ENCODE data around the gene TRPV5. TPM values are rescaled to one million over a fixed set of nuclear protein-coding genes. Genes with fewer than 3 reads are reported as not detected.

The TRPV5 gene
- total and polyA plus RNA-seq, 2 of the 4 experiments (the other 2 are of a cell fraction), result not detected

- Histone ChIP-seq H3K27me3 (ENCODE audit: control insufficient read depth, insufficient read depth, low read length) (no peaks in the 10 kb centered on the region), H3K4me3 (ENCODE audit: insufficient read depth, low read depth, low read length) (no peak overlapping the region), H4K8ac (ENCODE audit: low read depth in 2 of 2, low read length in 2 of 2) (no peak overlapping the region), H3K9me1 (ENCODE audit: insufficient read depth, low read length) (no peaks in the 10 kb centered on the region), H3K14ac (replicated peaks; ENCODE audit: low read depth, low read length) (no peak overlapping the region), H4K20me1 (ENCODE audit: insufficient read depth, low read length) (no peaks in the 10 kb centered on the region), H2BK20ac (ENCODE audit: low read depth, low read length) (no peak overlapping the region), H3K9me3 (ENCODE audit: control insufficient read depth, insufficient read depth, low read length) (peaks cover 6% of the 10 kb centered on the region; the same call in 1 of the 2 replicates), H2AFZ (replicated peaks; ENCODE audit: low read length, poor library complexity) (no peak overlapping the region), H4K91ac (ENCODE audit: insufficient read depth, low read depth, low read length) (no peak overlapping the region), H3K27ac (ENCODE audit: insufficient read depth, low read length) (no peak overlapping the region), H2AK5ac (ENCODE audit: low read depth, low read length) (no peak overlapping the region), H3K18ac (ENCODE audit: low read depth, low read length) (no peak overlapping the region), H3K23ac (ENCODE audit: low read depth, low read length) (no peak overlapping the region), H3K79me1 (ENCODE audit: low read depth in 1 of 2, low read length in 2 of 2) (no peaks in the 10 kb centered on the region), H3K36me3 (ENCODE audit: control insufficient read depth, insufficient read depth, low read length) (no peaks in the 10 kb centered on the region), H3K9ac (ENCODE audit: low read depth, low read length) (no peak overlapping the region), H3K4me2 (ENCODE audit: low read depth, low read length) (no peak overlapping the region), H3K56ac (ENCODE audit: extremely low read depth, insufficient read depth, low read length) (no peak overlapping the region), H3K4me1 (ENCODE audit: control insufficient read depth, insufficient read depth, low read length) (no peaks in the 10 kb centered on the region), H3K4ac (ENCODE audit: low read depth, low read length) (no peak overlapping the region), H2BK5ac (ENCODE audit: low read depth, low read length, poor library complexity, severe bottlenecking) (no peak overlapping the region), H2BK120ac (ENCODE audit: low read depth, low read length) (no peak overlapping the region), H4K5ac (ENCODE audit: low read depth, low read length) (no peak overlapping the region), H2AK9ac (replicated peaks; ENCODE audit: low read depth, low read length, poor library complexity) (no peak overlapping the region), H2BK15ac (ENCODE audit: low read depth, low read length) (no peak overlapping the region)
- intact Hi-C loops (cut with micrococcal nuclease) (no loop called here), in situ Hi-C loops (cut with MboI; ENCODE audit: low sequenced_read_pairs) (no loop called here), dilution Hi-C loops (cut with HindIII; ENCODE audit: low sequenced_read_pairs, unreplicated experiment) (no loop called here)
- ChIA-PET CTCF (no interaction called here), POLR2A (ENCODE audit: unreplicated experiment) (no interaction called here)
- ATAC-seq (ENCODE audit: low read depth), result no peak
- TF ChIP-seq MXI1 (IDR thresholded peaks at IDR 0.05; ENCODE audit: borderline replicate concordance, low read depth, low read length) (no peak), POLR2A (IDR thresholded peaks at IDR 0.05; ENCODE audit: low read depth, low read length) (no peak), USF2 (IDR thresholded peaks at IDR 0.05; ENCODE audit: low read depth, low read length) (no peak)
- WGBS, 2 experiments (ENCODE audit: extremely low coverage in 2 of 2, insufficient read length in 1 of 2), result no CpG with 5 or more reads among the region's 10 CpGs
- no TSS peak for BruUV-seq (replicated peaks)
- DNase-seq, result no peak
Observed at GRCh38 chr7:142891490-142892082, 42.0 kb downstream of the TRPV5 start.
